GM21723 (cell line): ENCODE results near the gene TOX2.

Experiments
- ATAC-seq: cut with Tn5 transposase; IDR thresholded peaks from one replicate; pipeline ENCODE4 v1.9.1; 2021; ENCODE audit warnings: mild to moderate bottlenecking, moderate library complexity; ENCODE audit not compliant: unreplicated experiment

TOX2 gene

DNA sequence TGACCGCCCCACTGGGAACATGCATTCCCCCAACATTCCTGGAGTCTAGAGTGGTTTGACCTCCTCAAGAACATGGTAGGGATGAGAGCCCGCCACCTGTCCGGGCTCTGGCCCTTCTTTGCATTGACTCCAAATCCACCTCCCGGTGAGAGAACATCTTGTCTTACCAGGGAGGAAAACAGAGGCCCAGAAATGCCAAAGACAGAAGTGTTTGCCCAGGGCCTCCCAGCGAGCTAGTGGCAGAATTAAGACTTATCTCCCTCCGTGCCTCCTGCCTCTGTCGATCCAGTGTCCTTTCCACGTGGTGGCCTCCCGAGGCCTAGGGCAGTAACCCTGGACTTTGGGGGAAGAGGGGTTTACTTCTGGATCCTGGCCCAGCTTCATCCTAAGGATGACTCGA is 137.5 kb downstream of the TOX2 start:
- ATAC-seq: no peak

GRCh38 chr20:44053046-44053445 is 138.4 kb downstream of the TOX2 start:
- no peak for ATAC-seq

DNA sequence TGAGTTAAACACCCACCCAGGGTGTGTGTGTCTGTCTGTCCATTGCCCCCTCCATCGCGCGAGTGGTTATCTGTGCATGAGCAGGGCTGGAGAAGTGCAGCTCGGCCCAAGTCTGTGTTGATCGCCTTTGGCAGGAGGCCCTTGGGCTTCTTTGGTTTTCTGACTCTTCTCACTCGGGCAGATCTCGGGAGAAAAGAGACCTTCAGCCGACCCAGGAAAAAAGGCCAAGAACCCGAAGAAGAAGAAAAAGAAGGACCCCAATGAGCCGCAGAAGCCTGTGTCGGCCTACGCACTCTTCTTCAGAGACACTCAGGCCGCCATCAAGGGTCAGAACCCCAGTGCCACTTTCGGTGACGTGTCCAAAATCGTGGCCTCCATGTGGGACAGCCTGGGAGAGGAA is 139.5 kb downstream of the TOX2 start:
- ATAC-seq: no peak

DNA sequence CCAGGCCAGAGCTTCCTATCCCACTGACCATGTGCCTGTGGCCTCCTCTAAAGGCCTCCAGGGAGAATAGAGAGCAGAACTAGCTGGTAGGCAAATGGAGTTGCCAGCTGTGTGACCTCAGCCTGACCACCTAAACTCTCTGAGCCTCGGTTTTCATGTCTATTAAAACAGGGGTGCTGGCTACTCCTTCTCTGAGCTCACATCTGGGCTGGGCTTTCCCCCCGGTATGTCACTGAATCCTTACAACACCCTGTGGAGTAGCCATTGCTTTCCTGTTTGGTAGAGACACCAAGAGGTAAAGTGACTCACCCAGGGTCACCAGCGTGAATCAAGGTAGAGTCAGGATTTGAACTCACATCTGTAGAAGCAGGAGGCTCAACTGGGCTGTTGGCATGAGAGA is 140.2 kb downstream of the TOX2 start:
- ATAC-seq: no peak

GRCh38 chr20:44056010-44056698 is 141.5 kb downstream of the TOX2 start:
- ATAC-seq: no peak

GRCh38 chr20:44057698-44058675 is 143.3 kb downstream of the TOX2 start:
- ATAC-seq: no peak

DNA sequence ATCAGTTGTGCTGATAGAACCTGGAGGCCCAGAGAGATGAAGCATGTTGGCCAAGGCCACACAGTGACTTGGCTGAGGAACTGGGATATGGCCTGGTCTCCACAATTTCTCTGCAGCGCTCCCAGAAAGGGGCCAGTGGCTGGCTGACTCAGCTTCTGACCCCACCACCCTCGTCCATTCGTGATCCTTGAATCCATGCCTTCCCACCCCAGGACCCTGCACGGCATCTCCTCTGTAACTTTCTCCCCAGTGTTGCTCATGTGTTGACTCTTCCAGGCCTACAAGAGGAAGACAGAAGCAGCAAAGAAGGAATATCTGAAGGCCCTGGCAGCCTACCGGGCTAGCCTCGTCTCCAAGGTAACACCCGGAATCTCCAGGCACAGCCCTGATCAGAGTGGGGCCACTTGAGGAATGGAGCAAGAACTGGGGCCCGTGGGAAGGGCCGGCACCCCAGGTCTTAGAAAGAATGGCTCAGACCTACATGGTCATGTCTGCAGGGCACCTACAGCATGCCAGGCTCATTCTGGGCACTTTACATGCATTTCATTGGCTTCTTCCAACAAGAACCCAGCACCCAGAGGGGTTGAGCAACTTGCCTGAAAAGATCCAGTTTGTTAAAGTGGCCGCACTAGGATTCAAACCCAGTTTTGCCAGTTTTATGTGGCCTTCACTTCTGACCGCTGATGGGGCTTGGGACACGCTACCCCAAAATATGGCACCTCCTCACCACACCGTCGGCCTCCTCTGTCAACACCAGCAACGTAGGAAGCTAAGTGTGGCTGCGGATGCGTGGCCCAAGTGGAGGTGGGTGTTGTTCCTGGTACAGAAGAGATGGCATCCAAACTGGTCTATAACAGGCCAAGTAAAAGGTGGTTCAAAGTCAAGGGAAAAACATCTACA is 150.1 kb downstream of the TOX2 start:
- no peak for ATAC-seq

DNA sequence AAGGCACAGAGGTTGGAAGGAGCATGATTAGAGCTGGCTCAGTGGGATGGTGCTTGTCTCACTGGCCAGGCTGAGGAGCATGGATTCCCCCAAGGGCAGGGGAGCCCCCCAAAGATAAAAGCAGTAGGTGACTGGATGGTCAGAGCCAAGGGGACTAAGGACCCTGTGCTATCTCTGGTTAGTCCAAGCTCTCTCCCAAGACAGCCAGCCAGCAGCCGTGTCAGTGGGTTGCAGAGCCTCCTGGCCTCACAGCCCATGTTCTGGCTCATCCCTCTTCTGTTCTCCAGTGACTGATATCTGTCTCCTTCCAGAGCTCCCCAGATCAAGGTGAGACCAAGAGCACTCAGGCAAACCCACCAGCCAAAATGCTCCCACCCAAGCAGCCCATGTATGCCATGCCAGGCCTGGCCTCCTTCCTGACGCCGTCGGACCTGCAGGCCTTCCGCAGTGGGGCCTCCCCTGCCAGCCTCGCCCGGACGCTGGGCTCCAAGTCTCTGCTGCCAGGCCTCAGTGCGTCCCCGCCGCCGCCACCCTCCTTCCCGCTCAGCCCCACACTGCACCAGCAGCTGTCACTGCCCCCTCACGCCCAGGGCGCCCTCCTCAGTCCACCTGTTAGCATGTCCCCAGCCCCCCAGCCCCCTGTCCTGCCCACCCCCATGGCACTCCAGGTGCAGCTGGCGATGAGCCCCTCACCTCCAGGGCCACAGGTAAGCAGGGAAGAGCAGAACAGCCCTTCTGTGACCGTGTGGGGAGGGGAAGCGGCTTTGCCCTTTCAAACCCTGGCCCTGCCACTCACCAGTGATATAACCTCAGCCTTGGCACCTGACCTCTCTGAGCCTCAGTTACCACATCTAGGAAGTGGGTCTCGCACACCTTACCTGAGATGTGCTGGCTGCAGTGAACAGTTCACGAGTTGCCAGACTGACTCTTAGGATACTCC is 151.0 kb downstream of the TOX2 start:
- no peak for ATAC-seq

DNA sequence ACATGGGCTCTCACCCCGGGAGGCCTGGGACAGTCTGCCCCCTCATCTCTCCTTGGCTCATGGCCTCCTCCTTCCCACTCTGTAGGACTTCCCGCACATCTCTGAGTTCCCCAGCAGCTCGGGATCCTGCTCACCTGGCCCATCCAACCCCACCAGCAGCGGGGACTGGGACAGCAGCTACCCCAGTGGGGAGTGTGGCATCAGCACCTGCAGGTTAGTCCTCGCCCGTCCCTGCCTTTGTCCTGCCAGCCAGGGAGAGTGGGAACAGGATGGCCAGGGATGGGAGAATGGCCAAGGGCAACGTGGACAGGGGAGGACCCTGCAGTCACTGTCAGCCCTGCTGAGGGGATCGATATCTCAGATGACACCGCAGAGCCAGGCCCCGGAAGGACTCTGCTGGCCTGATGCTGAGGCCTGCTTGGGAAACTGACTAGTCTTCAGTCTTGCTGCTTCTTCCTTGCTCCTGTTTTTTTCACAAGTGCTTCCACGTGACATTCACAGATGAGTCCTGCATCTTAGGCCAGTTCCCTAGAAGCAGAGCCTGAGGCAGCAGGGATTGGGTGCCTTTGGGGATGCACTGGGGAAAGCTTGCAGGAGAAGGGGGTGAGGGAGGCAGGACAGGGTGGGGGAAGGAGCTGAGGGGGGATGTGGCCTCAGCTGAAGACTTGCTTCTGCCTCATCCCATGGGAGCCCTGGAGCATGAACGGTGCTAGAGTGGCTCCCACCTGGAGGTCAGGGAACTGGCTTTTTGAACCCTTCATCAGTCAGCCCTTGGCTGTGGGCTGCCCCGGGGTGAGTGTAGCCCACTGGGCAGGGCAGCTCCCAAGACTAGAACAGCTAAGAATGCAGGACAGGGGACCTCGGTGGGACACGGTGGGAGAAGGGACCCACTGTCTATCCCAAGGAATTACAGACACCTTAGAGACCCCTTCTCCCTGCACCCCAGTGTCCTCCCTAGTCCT is 152.3 kb downstream of the TOX2 start:
- no peak for ATAC-seq

DNA sequence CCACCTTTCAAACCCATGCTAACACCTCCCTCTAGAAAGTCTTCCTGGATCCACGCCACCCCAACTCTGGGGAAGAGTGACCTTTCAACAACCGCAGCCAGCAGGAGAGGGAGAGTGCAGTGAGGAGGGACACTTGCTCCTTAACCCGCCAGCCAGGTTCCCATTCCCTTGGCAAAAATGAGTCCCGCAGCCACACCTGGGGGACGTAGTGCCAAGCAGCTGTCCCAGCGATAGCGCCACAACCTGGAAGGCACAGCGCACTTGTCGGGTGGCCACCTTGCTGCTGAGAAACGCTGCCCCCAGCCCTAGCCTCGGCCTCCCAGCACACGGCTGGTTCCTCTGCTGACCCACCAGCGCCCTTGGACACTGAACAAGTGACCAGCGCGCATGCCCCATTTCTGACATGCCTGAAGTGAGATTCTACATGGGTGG is 153.0 kb downstream of the TOX2 start:
- ATAC-seq: no peak

GRCh38 chr20:44068316-44069201 is 153.9 kb downstream of the TOX2 start:
- ATAC-seq: peak; percentile 6

- ATAC-seq: peak; percentile 58
These were observed 154.8 kb downstream of the TOX2 start for GRCh38 chr20:44069203-44070011.

DNA sequence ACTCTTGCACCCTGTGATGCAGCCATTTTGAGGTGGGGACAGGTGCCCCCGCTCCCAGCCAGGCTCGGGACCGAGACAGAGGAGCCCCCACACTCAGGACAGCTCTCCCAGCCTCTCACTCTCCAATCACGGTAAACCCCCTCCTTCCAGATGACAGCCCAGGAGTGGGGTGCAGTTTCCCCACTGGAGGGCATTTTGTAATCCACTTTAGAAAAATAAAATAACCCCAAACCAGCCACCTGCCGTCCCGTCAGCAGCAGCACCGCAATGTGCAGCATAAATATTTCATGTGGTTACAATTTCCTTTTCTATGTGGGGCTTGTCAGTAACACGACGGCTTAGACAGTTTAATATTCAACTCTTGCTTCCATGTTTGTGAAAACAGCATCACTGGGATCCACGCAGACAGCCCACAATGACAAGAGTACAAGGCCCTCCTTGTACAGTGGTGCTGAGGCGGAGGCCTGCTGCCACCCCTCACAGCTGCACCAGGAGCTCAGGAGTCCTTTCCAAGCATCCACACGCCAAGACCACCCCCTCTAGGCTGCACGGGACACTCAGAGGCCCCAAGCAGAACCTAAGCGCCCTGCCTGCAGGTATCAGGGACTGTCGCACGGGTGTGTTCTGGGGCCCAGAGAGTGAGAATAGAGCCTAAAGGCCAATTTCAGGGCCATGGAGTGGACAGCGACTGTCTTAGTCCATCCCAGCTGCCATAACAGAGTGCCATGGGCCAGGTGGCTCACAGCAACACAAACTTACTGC is 155.7 kb downstream of the TOX2 start:
- ATAC-seq: no peak

DNA sequence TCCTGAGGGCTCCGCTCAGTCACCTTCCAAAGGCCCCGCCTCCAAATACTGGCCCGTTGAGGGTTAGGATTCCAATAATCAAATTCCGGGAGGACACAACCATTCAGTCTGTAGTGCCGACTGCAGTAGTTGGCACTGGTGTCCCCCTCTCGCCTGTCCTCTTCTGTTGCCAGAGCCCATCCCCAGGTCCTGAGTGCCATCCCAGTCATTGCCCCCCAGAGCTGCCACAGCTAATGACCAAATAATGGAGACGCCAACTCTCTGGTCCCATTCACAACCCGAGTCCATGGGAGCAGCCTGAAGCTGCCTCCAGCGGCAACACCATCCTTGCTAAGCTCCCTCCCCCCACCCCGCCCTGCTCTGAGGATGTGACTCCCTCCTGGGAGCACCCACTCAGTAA is 156.4 kb downstream of the TOX2 start:
- ATAC-seq: no peak

DNA sequence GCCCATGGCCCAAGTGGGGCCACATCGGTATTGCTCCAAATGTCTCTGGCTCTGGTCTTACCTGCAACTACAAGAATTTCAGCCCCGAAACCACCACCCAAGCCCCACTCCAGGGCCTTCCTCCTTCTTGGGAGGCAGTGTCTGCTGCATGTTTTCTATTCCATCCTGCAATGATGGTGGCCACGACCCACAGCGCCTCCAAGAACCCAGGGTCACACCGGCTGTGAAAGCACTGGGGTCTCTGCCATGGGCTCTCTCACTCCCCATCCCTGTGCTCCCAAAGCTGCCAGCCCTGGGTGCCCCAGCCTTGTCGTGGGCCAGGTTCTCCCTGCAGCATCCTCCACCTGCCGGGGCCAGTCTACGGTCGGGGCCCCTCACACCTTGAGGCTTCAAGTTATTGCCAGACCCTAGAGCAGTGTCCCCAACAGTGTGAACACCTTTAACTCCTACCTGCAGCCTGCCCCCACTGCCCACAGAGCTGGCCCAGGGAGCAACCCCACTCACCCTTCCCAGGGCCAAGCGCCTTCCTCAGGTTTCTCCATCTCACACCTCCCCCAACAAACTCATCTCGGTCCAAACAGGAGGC is 157.0 kb downstream of the TOX2 start:
- no peak for ATAC-seq

GRCh38 chr20:44072384-44072783 is 157.7 kb downstream of the TOX2 start:
- ATAC-seq: no peak
